Body of pancreas (tissue), 4 donors: Measurements from ENCODE around the gene KCNMB1. TPM values are rescaled to one million over a fixed set of nuclear protein-coding genes. Genes with fewer than 3 reads are reported as not detected.

ENCODE experiments used
- ATAC-seq: fragments of 150-250 bp; one replicate; pipeline ENCODE4 v1.9.1; 2016
- DNase-seq, 4 donors: peaks; one replicate each; pipeline ENCODE4 v3.0.0-alpha.2; 2019
- H3K27ac ChIP-seq, 4 donors: fragments of 200-600 bp; sonication (generic); 1 replicate in 3 of 4; 2 replicates in 1 of 4; pipeline versions ENCODE4 v1.5.1 to v1.6.1; 2016 to 2019; ENCODE audit warnings: mild to moderate bottlenecking in 1 of 4, mixed read lengths in 1 of 4, moderate library complexity in 1 of 4
- H3K27me3 ChIP-seq, 2 donors: fragments of 200-600 bp; sonication (generic); one replicate each; pipeline ENCODE4 v1.6.0; 2016; ENCODE audit warnings: mild to moderate bottlenecking in 1 of 2
- H3K36me3 ChIP-seq, 2 donors: fragments of 200-600 bp; sonication (generic); replicated peaks in 1 of 2; 2 replicates each; pipeline ENCODE4 v1.5.1; 2016; ENCODE audit warnings: low read depth in 2 of 2; ENCODE audit not compliant: insufficient read depth in 1 of 2
- H3K4me1 ChIP-seq: fragments of 200-600 bp; sonication (generic); one replicate; pipeline ENCODE4 v1.6.0; 2016
- H3K4me3 ChIP-seq, 2 donors: fragments of 200-600 bp; sonication (generic); 1 replicate in 1 of 2; 2 replicates in 1 of 2; pipeline ENCODE4 v1.5.1; 2016 to 2019
- H3K9me3 ChIP-seq, 3 donors: fragments of 200-600 bp; sonication (generic); 1 replicate in 2 of 3; 2 replicates in 1 of 3; pipeline ENCODE4 v1.5.1; 2016
- POLR2A ChIP-seq, 3 donors: fragments of 450-650 bp; IDR thresholded peaks; one replicate each; pipeline ENCODE4 v1.6.1; 2016; ENCODE audit warnings: antibody characterized with exemption in 3 of 3, mild to moderate bottlenecking in 2 of 3
- WGBS, 2 donors: methylation state at CpG; one replicate each; pipeline ENCODE4 v1.1.5; 2017; 5-methylcytosine and 5-hydroxymethylcytosine counted together
- intact Hi-C: fragments of 100-400 bp; cut with DNase I; formaldehyde crosslinking; loops from one replicate; pipeline ENCODE4 v1.15.1; 2023
- total RNA-seq, 2 donors: library from RNA; depleted of rRNA; stranded (reverse); fragments of >200 nt; gene quantifications; one replicate each; pipeline ENCODE4 v1.1.0, GENCODE V29; 2016
- TF ChIP-seq, protein P1 (sequence below), 7 experiments: fragments of 450-650 bp in 4 of 7; fragments of 200-600 bp in 3 of 7; sonication (generic) in 3 of 7; IDR thresholded peaks; one replicate each; pipeline ENCODE4 v1.5.1; 2016 to 2019; ENCODE audit warnings: antibody characterized with exemption in 7 of 7

KCNMB1 gene
- total RNA-seq, 2 donors from 2014 or later = 0.99 TPM; not detected in 1

DNA sequence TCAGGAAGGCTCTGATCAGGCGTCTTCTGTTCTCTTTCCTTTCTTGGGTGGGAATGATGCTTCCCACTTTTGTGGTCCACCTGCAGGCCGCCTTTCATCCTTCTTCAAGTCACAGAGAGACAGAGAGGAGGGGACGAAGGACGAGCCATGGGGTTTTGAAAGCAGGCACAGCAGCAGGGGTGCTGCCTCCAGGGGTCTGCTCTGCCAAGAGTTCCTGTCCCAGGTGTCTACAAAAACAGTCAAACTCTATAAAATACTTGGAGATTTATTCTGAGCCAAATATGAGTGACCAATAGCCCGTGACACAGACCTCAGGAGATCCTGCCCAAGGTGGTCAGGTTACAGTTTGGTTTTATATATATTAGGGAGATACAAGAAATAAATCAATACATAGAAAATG lies 57.1 kb downstream of the KCNMB1 start:
- no peaks in the 10 kb centered on the region for H3K9me3 ChIP-seq
- ATAC-seq = no peak
- no peaks in the 10 kb centered on the region for H3K27me3 ChIP-seq
- DNase-seq = no peak
- no peaks in the 10 kb centered on the region for H3K36me3 ChIP-seq
- H3K4me1 ChIP-seq = no peaks in the 10 kb centered on the region
- intact Hi-C loops = no loop called here
- H3K27ac ChIP-seq = peak overlapping the region in 1 of 4 donors; percentile 43
- TF ChIP-seq, protein P1, sequence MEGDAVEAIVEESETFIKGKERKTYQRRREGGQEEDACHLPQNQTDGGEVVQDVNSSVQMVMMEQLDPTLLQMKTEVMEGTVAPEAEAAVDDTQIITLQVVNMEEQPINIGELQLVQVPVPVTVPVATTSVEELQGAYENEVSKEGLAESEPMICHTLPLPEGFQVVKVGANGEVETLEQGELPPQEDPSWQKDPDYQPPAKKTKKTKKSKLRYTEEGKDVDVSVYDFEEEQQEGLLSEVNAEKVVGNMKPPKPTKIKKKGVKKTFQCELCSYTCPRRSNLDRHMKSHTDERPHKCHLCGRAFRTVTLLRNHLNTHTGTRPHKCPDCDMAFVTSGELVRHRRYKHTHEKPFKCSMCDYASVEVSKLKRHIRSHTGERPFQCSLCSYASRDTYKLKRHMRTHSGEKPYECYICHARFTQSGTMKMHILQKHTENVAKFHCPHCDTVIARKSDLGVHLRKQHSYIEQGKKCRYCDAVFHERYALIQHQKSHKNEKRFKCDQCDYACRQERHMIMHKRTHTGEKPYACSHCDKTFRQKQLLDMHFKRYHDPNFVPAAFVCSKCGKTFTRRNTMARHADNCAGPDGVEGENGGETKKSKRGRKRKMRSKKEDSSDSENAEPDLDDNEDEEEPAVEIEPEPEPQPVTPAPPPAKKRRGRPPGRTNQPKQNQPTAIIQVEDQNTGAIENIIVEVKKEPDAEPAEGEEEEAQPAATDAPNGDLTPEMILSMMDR (IDR thresholded peaks at IDR 0.05) = no peak
- no peak for TF ChIP-seq POLR2A (IDR thresholded peaks at IDR 0.05)
- no peak overlapping the region for H3K4me3 ChIP-seq
- WGBS, 2 donors = 61 to 75% methylated on average over 5 of the region's 5 CpGs

DNA sequence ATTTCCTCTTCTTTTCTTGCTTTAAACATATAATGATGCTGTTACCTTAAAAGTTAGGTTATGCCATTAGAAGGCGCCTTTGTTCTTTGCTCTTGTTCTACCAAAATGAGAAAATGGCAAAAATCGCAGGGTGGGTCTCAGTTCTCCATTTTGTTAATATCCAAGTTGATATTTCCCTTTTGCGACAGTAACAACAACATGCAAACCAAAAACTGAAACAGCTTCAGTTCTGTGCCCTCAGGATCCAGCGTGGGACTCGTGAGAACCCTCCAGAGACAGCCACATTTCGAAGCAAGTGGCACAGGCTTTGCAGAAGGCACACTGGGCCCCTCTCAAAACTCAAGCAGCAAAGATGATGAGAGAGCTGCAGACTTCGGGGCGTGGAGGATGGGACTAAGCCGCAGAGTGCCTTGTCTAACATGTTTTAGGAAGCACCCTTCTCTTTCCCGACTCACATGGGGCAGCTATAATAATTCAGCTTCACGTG lies 58.6 kb downstream of the KCNMB1 start:
- peak overlapping the region in 2 of 4 donors; percentile 43 to 68 for H3K27ac ChIP-seq
- TF ChIP-seq POLR2A (IDR thresholded peaks at IDR 0.05) = no peak
- TF ChIP-seq, protein P1 (IDR thresholded peaks at IDR 0.05) = no peak
- H3K4me1 ChIP-seq = no peaks in the 10 kb centered on the region
- DNase-seq (no peak), ATAC-seq (no peak)
- H3K36me3 ChIP-seq = no peaks in the 10 kb centered on the region
- H3K4me3 ChIP-seq = no peak overlapping the region
- H3K9me3 ChIP-seq = no peaks in the 10 kb centered on the region
- no peaks in the 10 kb centered on the region for H3K27me3 ChIP-seq
- 47 to 54% methylated on average over 11 of the region's 11 CpGs for WGBS, 2 donors
- intact Hi-C loops = no loop called here

DNA sequence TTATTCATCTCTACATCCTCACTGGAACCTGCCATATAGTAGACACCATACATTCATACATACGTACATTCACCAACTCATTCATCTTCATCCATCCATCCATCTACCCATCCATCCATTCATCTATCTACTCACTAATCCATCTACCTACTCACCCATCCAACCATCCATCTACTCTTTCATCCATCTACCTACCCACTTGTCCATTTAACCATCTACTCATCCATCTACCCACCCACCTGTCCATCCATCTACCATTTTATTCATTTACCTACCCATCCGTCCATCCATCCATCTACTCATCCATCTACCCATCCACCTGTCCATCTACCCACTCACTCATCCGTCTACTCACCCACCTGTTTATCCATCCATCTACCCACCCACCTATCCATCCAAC lies 59.6 kb downstream of the KCNMB1 start:
- Histone ChIP-seq H3K4me3 (no peak overlapping the region), H3K36me3 (no peaks in the 10 kb centered on the region), H3K27me3 (no peaks in the 10 kb centered on the region), H3K4me1 (no peaks in the 10 kb centered on the region), H3K27ac (no peak overlapping the region), H3K9me3 (no peaks in the 10 kb centered on the region)
- WGBS, 2 donors = 63 to 67% methylated on average over 3 of the region's 3 CpGs
- TF ChIP-seq, protein P1 (IDR thresholded peaks at IDR 0.05) = no peak
- no peak for TF ChIP-seq POLR2A (IDR thresholded peaks at IDR 0.05)
- no peak for ATAC-seq
- DNase-seq = no peak
- intact Hi-C loops = no loop called here

- H3K36me3 ChIP-seq = no peaks in the 10 kb centered on the region
- intact Hi-C loops = no loop called here
- TF ChIP-seq POLR2A (IDR thresholded peaks at IDR 0.05) = no peak
- TF ChIP-seq, protein P1 (IDR thresholded peaks at IDR 0.05) = no peak
- 32 to 78% methylated on average over 2 of the region's 2 CpGs for WGBS, 2 donors
- no peaks in the 10 kb centered on the region for H3K27me3 ChIP-seq
- ATAC-seq (no peak), DNase-seq (no peak)
- no peak overlapping the region for H3K4me3 ChIP-seq
- H3K27ac ChIP-seq = no peak overlapping the region
- H3K9me3 ChIP-seq = no peaks in the 10 kb centered on the region
- H3K4me1 ChIP-seq = no peaks in the 10 kb centered on the region
These were observed 61.3 kb downstream of the KCNMB1 start for GRCh38 chr5:170327829-170328228.

DNA sequence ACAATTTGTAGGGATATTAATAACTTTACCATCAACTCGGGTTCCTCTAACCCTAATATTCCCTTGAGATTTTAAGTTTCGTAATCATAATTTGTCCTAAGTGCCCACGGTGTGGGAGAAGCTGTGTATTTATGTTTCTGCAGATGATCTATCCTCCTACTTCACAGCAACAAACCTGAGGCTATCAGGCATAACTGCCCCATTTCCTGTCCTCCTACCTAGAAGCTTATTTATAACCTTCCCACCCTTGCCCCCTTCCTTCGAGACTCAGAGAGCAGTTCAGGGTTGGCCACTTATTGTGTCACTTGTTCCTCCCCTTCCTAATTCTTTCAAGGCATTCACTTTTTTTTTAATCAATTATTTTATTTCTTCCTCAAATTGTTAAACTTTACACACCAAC lies 62.0 kb downstream of the KCNMB1 start:
- no peak for DNase-seq
- no peaks in the 10 kb centered on the region for H3K36me3 ChIP-seq
- no peak for TF ChIP-seq POLR2A (IDR thresholded peaks at IDR 0.05)
- TF ChIP-seq, protein P1 (IDR thresholded peaks at IDR 0.05) = no peak
- H3K27ac ChIP-seq = no peak overlapping the region
- H3K4me3 ChIP-seq = no peak overlapping the region
- H3K27me3 ChIP-seq = no peaks in the 10 kb centered on the region
- intact Hi-C loops = no loop called here
- no peak for ATAC-seq
- WGBS, 2 donors = 31 to 41% methylated on average over 4 of the region's 4 CpGs
- H3K9me3 ChIP-seq = no peaks in the 10 kb centered on the region
- no peaks in the 10 kb centered on the region for H3K4me1 ChIP-seq
